Esophagus squamous epithelium (tissue), 5 donors: ENCODE measurements around the gene P2RY14. TPM values are rescaled to one million over a fixed set of nuclear protein-coding genes. Genes with fewer than 3 reads are reported as not detected.

Source experiments
- DNase-seq: peaks from one replicate; lab custom pipeline; 2025; lab: John Stamatoyannopoulos, UW
- H3K27ac ChIP-seq, 4 donors: fragments of 200-600 bp; sonication (generic); one replicate each; pipeline ENCODE4 v1.5.1; 2016 to 2019; ENCODE audit warnings: mild to moderate bottlenecking in 1 of 4
- H3K27me3 ChIP-seq, 4 donors: fragments of 200-600 bp; sonication (generic); 1 replicate in 3 of 4; 2 replicates in 1 of 4; pipeline versions ENCODE4 v1.5.1 to v1.6.0; 2017 to 2021; ENCODE audit warnings: antibody characterized with exemption in 1 of 4
- H3K36me3 ChIP-seq, 3 donors: fragments of 200-600 bp; sonication (generic); one replicate each; pipeline ENCODE4 v1.5.1; 2016 to 2019
- H3K4me1 ChIP-seq, 3 donors: fragments of 200-600 bp; sonication (generic); one replicate each; pipeline ENCODE4 v1.5.1; 2017 to 2019
- H3K4me3 ChIP-seq, 4 donors: fragments of 200-600 bp; sonication (generic); 1 replicate in 3 of 4; 2 replicates in 1 of 4; pipeline ENCODE4 v1.5.1; 2016 to 2019; ENCODE audit warnings: mild to moderate bottlenecking in 2 of 4, moderate library complexity in 1 of 4
- H3K9me3 ChIP-seq, 3 donors: fragments of 200-600 bp; sonication (generic); one replicate each; pipeline ENCODE4 v1.5.1; 2016 to 2019
- CTCF ChIP-seq, 6 experiments: fragments of 450-650 bp in 4 of 6; fragments of 200-600 bp in 2 of 6; sonication (generic) in 2 of 6; IDR thresholded peaks; one replicate each; pipeline ENCODE4 v1.5.1; 2016 to 2019; ENCODE audit warnings: antibody characterized with exemption in 6 of 6, mild to moderate bottlenecking in 4 of 6, moderate library complexity in 4 of 6
- POLR2A ChIP-seq, 4 donors: fragments of 450-650 bp; IDR thresholded peaks; one replicate each; pipeline ENCODE4 v1.6.1; 2017; ENCODE audit warnings: antibody characterized with exemption in 4 of 4, mild to moderate bottlenecking in 4 of 4, moderate library complexity in 3 of 4
- WGBS, 2 donors: methylation state at CpG; one replicate each; pipeline ENCODE4 v1.1.5; 2018; 5-methylcytosine and 5-hydroxymethylcytosine counted together
- intact Hi-C: fragments of 100-400 bp; cut with DNase I; formaldehyde crosslinking; loops from one replicate; pipeline ENCODE4 v1.15.0; 2022
- total RNA-seq, 4 donors: library from RNA; depleted of rRNA; stranded (reverse); fragments of >200 nt; gene quantifications; one replicate each; pipeline ENCODE4 v1.1.0, GENCODE V29; 2016
- donor health status: DM: yes; HTN: yes; CAD: no.

P2RY14 gene
- total RNA-seq, 4 donors from 2014 or later, result 0.19 to 15.4 (median 3.2) TPM

- TF ChIP-seq POLR2A (IDR thresholded peaks at IDR 0.05) (no peak), CTCF (IDR thresholded peaks at IDR 0.05) (no peak)
- intact Hi-C loops, result no loop called here
- no peaks in the 10 kb centered on the region for H3K9me3 ChIP-seq
- H3K27ac ChIP-seq, result peak overlapping the region in 3 of 4 donors; percentile 64 to 75 (median 71)
- no peaks in the 10 kb centered on the region for H3K36me3 ChIP-seq
- no peaks in the 10 kb centered on the region for H3K27me3 ChIP-seq
- 52 to 63% methylated on average over 2 of the region's 2 CpGs for WGBS, 2 donors
- H3K4me1 ChIP-seq, result no peaks in the 10 kb centered on the region
- no peak for DNase-seq
- H3K4me3 ChIP-seq, result peak overlapping the region in 3 of 4 donors; percentile 24 to 51 (median 32)
Measured at GRCh38 chr3:151276038-151276686, 2.2 kb downstream of the P2RY14 start.

DNA sequence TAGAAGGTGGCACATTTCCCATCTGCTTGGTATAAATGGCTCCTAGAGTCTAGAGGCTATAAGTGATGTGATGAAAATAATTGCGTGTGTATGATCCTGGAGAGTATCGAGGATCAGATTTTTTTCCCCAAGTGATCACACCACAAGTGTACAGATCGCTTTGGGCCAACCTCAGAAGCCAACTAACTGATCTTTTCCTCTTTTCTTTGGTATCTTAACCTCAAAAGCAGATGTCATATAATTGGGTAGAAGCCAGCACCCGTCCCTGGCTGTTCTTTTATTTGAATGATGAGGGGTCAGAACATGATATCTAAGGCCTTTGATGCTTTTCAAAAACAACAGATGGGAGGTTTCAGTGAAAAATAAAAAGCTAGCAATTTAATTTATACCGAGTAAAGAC lies 3.3 kb downstream of the P2RY14 start:
- TF ChIP-seq POLR2A (IDR thresholded peaks at IDR 0.05) (no peak), CTCF (IDR thresholded peaks at IDR 0.05) (no peak)
- 58 to 61% methylated on average over 5 of the region's 5 CpGs for WGBS, 2 donors
- no peaks in the 10 kb centered on the region for H3K9me3 ChIP-seq
- no peak for DNase-seq
- intact Hi-C loops, result no loop called here
- peak overlapping the region in 2 of 4 donors; percentile 64 to 71 for H3K27ac ChIP-seq
- H3K4me1 ChIP-seq, result no peaks in the 10 kb centered on the region
- H3K27me3 ChIP-seq, result no peaks in the 10 kb centered on the region
- H3K36me3 ChIP-seq, result no peaks in the 10 kb centered on the region
- H3K4me3 ChIP-seq, result peak overlapping the region in 1 of 4 donors; percentile 51

DNA sequence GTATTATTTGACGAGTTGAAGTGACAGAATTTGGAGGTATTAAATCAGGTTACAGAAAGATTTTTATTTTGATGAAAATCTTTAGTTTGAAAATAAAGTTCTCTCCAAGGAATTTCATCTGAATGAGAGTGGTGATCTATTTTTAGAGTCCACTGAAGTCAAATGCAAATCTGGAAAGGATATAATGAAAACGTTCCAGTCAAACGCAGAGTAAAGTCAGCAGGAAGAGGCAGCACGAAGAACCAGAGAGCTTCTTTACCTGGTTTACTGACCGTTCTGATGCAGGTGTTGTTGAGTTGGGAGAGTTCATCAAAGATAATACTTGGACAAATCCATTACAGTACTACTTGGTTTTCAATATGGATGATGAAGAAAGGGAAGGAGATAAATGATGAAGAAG lies 8.7 kb downstream of the P2RY14 start:
- Histone ChIP-seq H3K9me3 (no peaks in the 10 kb centered on the region), H3K36me3 (no peaks in the 10 kb centered on the region), H3K27me3 (no peaks in the 10 kb centered on the region), H3K27ac (peak overlapping the region in 3 of 4 donors; percentile 61 to 75 (median 74)), H3K4me3 (no peak overlapping the region), H3K4me1 (peaks cover 0 to 12% (median 4%) of the 10 kb centered on the region in 3 donors)
- DNase-seq, result no peak
- TF ChIP-seq CTCF (IDR thresholded peaks at IDR 0.05) (no peak), POLR2A (IDR thresholded peaks at IDR 0.05) (no peak)
- 64 to 71% methylated on average over 5 of the region's 5 CpGs for WGBS, 2 donors
- intact Hi-C loops, result no loop called here

GRCh38 chr3:151268267-151269235 lies 9.8 kb downstream of the P2RY14 start:
- Histone ChIP-seq H3K36me3 (no peaks in the 10 kb centered on the region), H3K9me3 (no peaks in the 10 kb centered on the region), H3K27me3 (no peaks in the 10 kb centered on the region), H3K27ac (peak overlapping the region in 3 of 4 donors; percentile 61 to 75 (median 74)), H3K4me1 (peaks cover 0 to 12% (median 4%) of the 10 kb centered on the region in 3 donors), H3K4me3 (no peak overlapping the region)
- TF ChIP-seq POLR2A (IDR thresholded peaks at IDR 0.05) (no peak), CTCF (IDR thresholded peaks at IDR 0.05) (no peak)
- intact Hi-C loops, result no loop called here
- DNase-seq, result no peak
- WGBS, 2 donors, result 69 to 87% methylated on average over 11 of the region's 11 CpGs

DNA sequence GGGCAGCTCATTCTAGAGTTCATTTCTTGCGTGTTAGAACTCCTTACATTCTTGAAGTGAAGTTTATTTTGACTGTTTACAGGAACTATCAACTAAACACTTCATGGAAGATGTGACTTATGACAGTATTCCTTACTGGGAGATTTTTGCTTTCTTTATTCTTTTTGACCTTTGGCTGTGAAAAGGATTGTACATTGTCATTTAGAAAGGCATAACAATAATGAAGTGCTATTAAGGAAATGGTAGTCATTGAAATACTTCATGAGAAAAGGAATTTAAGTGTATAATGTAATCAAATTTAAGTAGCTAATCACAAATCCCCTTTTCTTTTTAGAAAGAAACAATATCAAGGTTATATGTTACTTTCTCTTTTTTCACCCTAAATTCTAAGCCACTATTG lies 11.3 kb downstream of the P2RY14 start:
- 72 to 81% methylated on average over 1 of the region's 1 CpG for WGBS, 2 donors
- H3K27ac ChIP-seq, result peak overlapping the region; percentile 20 to 83 (median 74)

More for the DNA sequence above, 11.3 kb downstream of the P2RY14 start:
- Histone ChIP-seq H3K4me3 (no peak overlapping the region), H3K27me3 (no peaks in the 10 kb centered on the region), H3K9me3 (no peaks in the 10 kb centered on the region), H3K36me3 (no peaks in the 10 kb centered on the region), H3K4me1 (peaks cover 0 to 12% (median 4%) of the 10 kb centered on the region in 3 donors)
- TF ChIP-seq CTCF (IDR thresholded peaks at IDR 0.05), result no peak
- no peak for TF ChIP-seq POLR2A (IDR thresholded peaks at IDR 0.05)
- intact Hi-C loops, result no loop called here
- no peak for DNase-seq
